Testis (tissue), 2 donors: ENCODE results near the gene EML4.

Experiments
- CTCF ChIP-seq, 3 experiments: fragments of 450-650 bp in 2 of 3; fragments of 200-600 bp in 1 of 3; sonication (generic) in 1 of 3; IDR thresholded peaks; one replicate each; pipeline ENCODE4 v1.5.1; 2016 to 2019; ENCODE audit warnings: antibody characterized with exemption in 3 of 3, mild to moderate bottlenecking in 2 of 3, moderate library complexity in 1 of 3
- POLR2A ChIP-seq: fragments of 450-650 bp; IDR thresholded peaks from one replicate; pipeline ENCODE4 v1.6.1; 2017; ENCODE audit warnings: antibody characterized with exemption, mild to moderate bottlenecking, moderate library complexity

- TF ChIP-seq POLR2A, result no peak
- TF ChIP-seq CTCF (IDR thresholded peaks at IDR 0.05), result no peak
Observed at GRCh38 chr2:42333579-42333978, 164.4 kb downstream of the EML4 start.
